Keratinocyte (primary cell): ENCODE results near the gene CD109. TPM values are rescaled to one million over a fixed set of nuclear protein-coding genes. Genes with fewer than 3 reads are reported as not detected.

Source experiments
- DNase-seq: peaks from one replicate; pipeline ENCODE4 v3.0.0-alpha.2; 2011; ENCODE audit warnings: low read depth, missing footprints, low spot score
- FAIRE-seq: peaks from 2 replicates; lab custom pipeline; 2011; peaks lifted over from hg19 to GRCh38; lab: Jason Lieb, UNC
- H2AFZ ChIP-seq: 2 replicates; pipeline ENCODE4 v1.6.0; 2012; ENCODE audit warnings: low read length, control low read depth, inconsistent platforms; ENCODE audit not compliant: control insufficient read depth
- H3K27ac ChIP-seq: 2 replicates; pipeline ENCODE4 v1.5.1; 2011; ENCODE audit warnings: low read length; ENCODE audit not compliant: control insufficient read depth, insufficient read depth
- H3K27me3 ChIP-seq: 3 replicates; pipeline ENCODE4 v1.6.0; 2011; ENCODE audit warnings: low read length; ENCODE audit not compliant: control insufficient read depth, insufficient read depth; ENCODE audit errors: extremely low read depth
- H3K36me3 ChIP-seq, 2 experiments: 2 replicates in 1 of 2; 3 replicates in 1 of 2; pipeline ENCODE4 v1.5.1; 2011; ENCODE audit warnings: low read length in 2 of 2, mild to moderate bottlenecking in 1 of 2; ENCODE audit not compliant: control insufficient read depth in 2 of 2, insufficient read depth in 2 of 2; ENCODE audit errors: extremely low read depth in 1 of 2
- H3K4me1 ChIP-seq: 3 replicates; pipeline ENCODE4 v1.5.1; 2011; ENCODE audit warnings: low read length; ENCODE audit not compliant: control insufficient read depth, insufficient read depth; ENCODE audit errors: extremely low read depth
- H3K4me2 ChIP-seq: 3 replicates; pipeline ENCODE4 v1.6.0; 2011; ENCODE audit warnings: low read depth, low read length; ENCODE audit not compliant: control insufficient read depth, insufficient read depth; ENCODE audit errors: extremely low read depth
- H3K4me3 ChIP-seq, 3 experiments: fragments of 200-600 bp in 1 of 3; sonication (generic) in 1 of 3; 2 replicates in 2 of 3; 3 replicates in 1 of 3; pipeline ENCODE4 v1.5.1; 2011 to 2016; ENCODE audit warnings: low read length in 3 of 3, mild to moderate bottlenecking in 3 of 3, control low read depth in 2 of 3, inconsistent platforms in 1 of 3, low read depth in 1 of 3, mixed read lengths in 1 of 3, mixed run types in 1 of 3, moderate library complexity in 1 of 3; ENCODE audit not compliant: control insufficient read depth in 2 of 3, insufficient read depth in 2 of 3; ENCODE audit errors: extremely low read depth in 1 of 3
- H3K79me2 ChIP-seq: 2 replicates; pipeline ENCODE4 v1.6.0; 2012; ENCODE audit warnings: low read length; ENCODE audit not compliant: control insufficient read depth, insufficient read depth
- H3K9ac ChIP-seq: 3 replicates; pipeline ENCODE4 v1.6.0; 2011; ENCODE audit warnings: low read length; ENCODE audit not compliant: control insufficient read depth, insufficient read depth; ENCODE audit errors: extremely low read depth
- H3K9me1 ChIP-seq: 3 replicates; pipeline ENCODE4 v1.6.0; 2011; ENCODE audit warnings: low read length; ENCODE audit not compliant: control insufficient read depth, insufficient read depth; ENCODE audit errors: extremely low read depth
- H3K9me3 ChIP-seq: 2 replicates; pipeline ENCODE4 v1.5.1; 2012; ENCODE audit warnings: low read depth, low read length; ENCODE audit not compliant: control insufficient read depth
- H4K20me1 ChIP-seq: 3 replicates; pipeline ENCODE4 v1.6.0; 2011; ENCODE audit warnings: low read length; ENCODE audit not compliant: control insufficient read depth, insufficient read depth; ENCODE audit errors: extremely low read depth
- EZH2 ChIP-seq: IDR thresholded peaks from one replicate; pipeline ENCODE4 v1.6.1; 2012; ENCODE audit warnings: inconsistent platforms, mild to moderate bottlenecking, low read length, moderate library complexity
- dilution Hi-C: fragments of 300-500 bp; cut with MboI; formaldehyde crosslinking; loops from one replicate; pipeline ENCODE4 v1.7.0; 2020; ENCODE audit warnings: low sequenced_read_pairs; ENCODE audit not compliant: extremely low pct_ligation_motif_present
- polyA plus RNA-seq, 5 experiments: library from polyadenylated mRNA; depleted of rRNA in 3 of 5; stranded (reverse) in 3 of 5; stranded (forward) in 1 of 5; unstranded in 1 of 5; fragments of >200 nt; gene quantifications; 1 replicate in 1 of 5; 2 replicates in 3 of 5; 3 replicates in 1 of 5; pipeline versions ENCODE4 v1.2.1 to v1.2.3, GENCODE V29; 2011 to 2012; ENCODE audit warnings: missing spikeins in 2 of 5, low read depth in 1 of 5, low replicate concordance in 1 of 5
- TF ChIP-seq, protein P1 (sequence below), 3 experiments: IDR thresholded peaks in 1 of 3; conservative IDR thresholded peaks in 1 of 3; optimal IDR thresholded peaks in 1 of 3; 2 replicates in 2 of 3; 3 replicates in 1 of 3; pipeline versions ENCODE3 to v1.5.1; 2011; ENCODE audit warnings: low read length in 3 of 3, mild to moderate bottlenecking in 3 of 3, moderate library complexity in 2 of 3, control low read depth in 1 of 3, inconsistent platforms in 1 of 3; ENCODE audit not compliant: insufficient read depth in 2 of 3; ENCODE audit errors: extremely low read depth in 1 of 3

CD109 gene
- polyA plus RNA-seq, 1 donor (not counting 4 experiments of a cell fraction or from before 2014, with no cell fraction given) = 58.2 TPM

DNA sequence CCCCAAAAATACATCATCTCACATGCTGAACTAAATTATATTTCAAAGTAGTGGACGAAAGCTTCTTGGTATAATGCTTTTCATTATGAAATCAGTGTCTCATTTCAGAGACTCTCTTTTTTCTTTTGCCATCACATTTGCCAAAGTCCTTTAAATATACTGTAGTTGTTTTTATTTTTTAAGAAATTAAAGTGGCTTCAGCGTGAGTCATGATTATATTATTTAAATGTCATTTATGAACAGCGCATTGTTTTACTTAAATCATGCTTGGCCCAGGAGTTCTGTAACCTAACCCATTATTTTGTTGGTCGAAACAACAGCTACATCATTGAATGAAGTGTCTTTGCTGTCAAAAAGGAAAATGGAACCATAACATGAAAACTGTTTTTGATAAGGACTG lies 100.9 kb downstream of the CD109 start:
- Histone ChIP-seq H3K79me2 (no peaks in the 10 kb centered on the region), H3K36me3 (peaks cover 4 to 18% of the 10 kb centered on the region in 2 experiments), H3K27ac (no peak overlapping the region), H3K4me3 (no peak overlapping the region), H3K4me2 (no peak overlapping the region), H3K4me1 (no peaks in the 10 kb centered on the region), H3K9ac (no peak overlapping the region), H4K20me1 (no peaks in the 10 kb centered on the region), H3K9me1 (no peaks in the 10 kb centered on the region), H3K9me3 (no peaks in the 10 kb centered on the region), H2AFZ (no peak overlapping the region), H3K27me3 (no peaks in the 10 kb centered on the region)
- dilution Hi-C loops = no loop called here
- no peak for FAIRE-seq
- DNase-seq = no peak
- no peak for TF ChIP-seq EZH2
- TF ChIP-seq, protein P1, sequence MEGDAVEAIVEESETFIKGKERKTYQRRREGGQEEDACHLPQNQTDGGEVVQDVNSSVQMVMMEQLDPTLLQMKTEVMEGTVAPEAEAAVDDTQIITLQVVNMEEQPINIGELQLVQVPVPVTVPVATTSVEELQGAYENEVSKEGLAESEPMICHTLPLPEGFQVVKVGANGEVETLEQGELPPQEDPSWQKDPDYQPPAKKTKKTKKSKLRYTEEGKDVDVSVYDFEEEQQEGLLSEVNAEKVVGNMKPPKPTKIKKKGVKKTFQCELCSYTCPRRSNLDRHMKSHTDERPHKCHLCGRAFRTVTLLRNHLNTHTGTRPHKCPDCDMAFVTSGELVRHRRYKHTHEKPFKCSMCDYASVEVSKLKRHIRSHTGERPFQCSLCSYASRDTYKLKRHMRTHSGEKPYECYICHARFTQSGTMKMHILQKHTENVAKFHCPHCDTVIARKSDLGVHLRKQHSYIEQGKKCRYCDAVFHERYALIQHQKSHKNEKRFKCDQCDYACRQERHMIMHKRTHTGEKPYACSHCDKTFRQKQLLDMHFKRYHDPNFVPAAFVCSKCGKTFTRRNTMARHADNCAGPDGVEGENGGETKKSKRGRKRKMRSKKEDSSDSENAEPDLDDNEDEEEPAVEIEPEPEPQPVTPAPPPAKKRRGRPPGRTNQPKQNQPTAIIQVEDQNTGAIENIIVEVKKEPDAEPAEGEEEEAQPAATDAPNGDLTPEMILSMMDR (optimal IDR thresholded peaks at IDR 0.05 in 1 of 3, IDR thresholded peaks at IDR 0.05 in 1 of 3, conservative IDR thresholded peaks at IDR 0.05 in 1 of 3; ENCODE audit: extremely low read depth in 1 of 3, insufficient read depth in 2 of 3, low read length in 3 of 3) = no peak

DNA sequence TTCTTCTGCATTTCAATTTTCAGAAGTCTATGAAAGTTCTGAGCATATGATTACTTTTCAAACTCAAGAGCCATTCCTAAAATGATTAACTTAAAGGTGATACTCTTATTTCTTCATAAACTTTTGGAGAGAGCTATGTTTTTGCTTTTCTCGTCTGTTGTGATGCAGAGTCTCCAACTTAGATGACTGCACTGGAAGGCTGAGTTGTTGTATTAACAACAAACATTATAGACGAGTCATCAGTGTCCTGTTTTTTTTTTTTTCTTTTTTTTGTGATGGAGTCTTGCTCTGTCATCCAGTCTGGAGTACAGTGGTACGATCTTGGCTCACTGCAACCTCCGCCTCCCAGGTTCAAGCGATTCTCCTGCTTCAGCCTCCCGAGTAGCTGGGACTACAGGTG lies 101.9 kb downstream of the CD109 start:
- no peak for FAIRE-seq
- no peak overlapping the region for H3K4me2 ChIP-seq
- peaks cover 4 to 12% of the 10 kb centered on the region in 2 experiments for H3K36me3 ChIP-seq
- no peak overlapping the region for H2AFZ ChIP-seq
- no peaks in the 10 kb centered on the region for H3K27me3 ChIP-seq
- H3K9ac ChIP-seq = no peak overlapping the region
- TF ChIP-seq EZH2 = no peak
- TF ChIP-seq, protein P1 (optimal IDR thresholded peaks at IDR 0.05 in 1 of 3, IDR thresholded peaks at IDR 0.05 in 1 of 3, conservative IDR thresholded peaks at IDR 0.05 in 1 of 3; ENCODE audit: extremely low read depth in 1 of 3, insufficient read depth in 2 of 3, low read length in 3 of 3) = no peak
- no peak overlapping the region for H3K4me3 ChIP-seq
- H3K27ac ChIP-seq = no peak overlapping the region
- H3K4me1 ChIP-seq = no peaks in the 10 kb centered on the region
- no peaks in the 10 kb centered on the region for H4K20me1 ChIP-seq
- dilution Hi-C loops = no loop called here
- no peak for DNase-seq
- no peaks in the 10 kb centered on the region for H3K9me1 ChIP-seq
- H3K9me3 ChIP-seq = no peaks in the 10 kb centered on the region
- no peaks in the 10 kb centered on the region for H3K79me2 ChIP-seq
